GM23338 (cell line): ENCODE data around the gene GPNMB. TPM values are rescaled to one million over a fixed set of nuclear protein-coding genes. Genes with fewer than 3 reads are reported as not detected.

ENCODE experiments used
- ATAC-seq: fragments of 200-7000 bp; cut with Tn5 transposase; 3 replicates; pipeline ENCODE4 v1.9.1; 2020
- DNase-seq: peaks from one replicate; pipeline ENCODE4 v3.0.0-alpha.2; 2015; ENCODE audit warnings: low spot score
- H2AFZ ChIP-seq: fragments of 200-600 bp; sonication (generic); 2 replicates; pipeline ENCODE4 v1.8.0; 2016; ENCODE audit warnings: antibody characterized with exemption, mild to moderate bottlenecking, moderate library complexity
- H3F3A ChIP-seq: fragments of 200-600 bp; sonication (generic); replicated peaks from 2 replicates; pipeline ENCODE4 v1.8.0; 2017; ENCODE audit warnings: antibody characterized with exemption, mixed run types, low read depth
- H3K27ac ChIP-seq: fragments of 200-600 bp; sonication (generic); 2 replicates; pipeline ENCODE4 v1.6.1; 2016; ENCODE audit warnings: low read depth
- H3K27me3 ChIP-seq: fragments of 200-600 bp; sonication (generic); 2 replicates; pipeline ENCODE4 v1.8.0; 2016; ENCODE audit warnings: mild to moderate bottlenecking, mixed run types, moderate library complexity; ENCODE audit not compliant: insufficient read depth
- H3K36me3 ChIP-seq: fragments of 200-600 bp; sonication (generic); 2 replicates; pipeline ENCODE4 v1.8.0; 2016; ENCODE audit warnings: mild to moderate bottlenecking; ENCODE audit not compliant: insufficient read depth
- H3K4me1 ChIP-seq: fragments of 200-600 bp; sonication (generic); 2 replicates; pipeline ENCODE4 v1.8.0; 2016; ENCODE audit warnings: mild to moderate bottlenecking, moderate library complexity; ENCODE audit not compliant: insufficient read depth
- H3K4me2 ChIP-seq: fragments of 200-600 bp; sonication (generic); 2 replicates; pipeline ENCODE4 v1.7.1; 2017; ENCODE audit warnings: mixed run types
- H3K4me3 ChIP-seq: fragments of 200-600 bp; sonication (generic); 2 replicates; pipeline ENCODE4 v1.6.1; 2016; ENCODE audit warnings: mixed run types
- H3K79me2 ChIP-seq: fragments of 200-600 bp; sonication (generic); replicated peaks from 2 replicates; pipeline ENCODE4 v1.8.0; 2017; ENCODE audit warnings: mild to moderate bottlenecking; ENCODE audit not compliant: insufficient read depth
- H3K9me2 ChIP-seq: fragments of 200-600 bp; sonication (generic); 2 replicates; pipeline ENCODE4 v1.8.0; 2017; ENCODE audit not compliant: insufficient read depth
- H4K20me1 ChIP-seq: fragments of 200-600 bp; sonication (generic); replicated peaks from 2 replicates; pipeline ENCODE4 v1.8.0; 2017; ENCODE audit warnings: mild to moderate bottlenecking; ENCODE audit not compliant: insufficient read depth
- H3K27ac Mint-ChIP-seq: 2 replicates; pipeline ENCODE4 v1.8.0; 2020; ENCODE audit warnings: inconsistent platforms, mild to moderate bottlenecking, moderate library complexity, mixed read lengths
- H3K27me3 Mint-ChIP-seq: 3 replicates; pipeline ENCODE4 v1.8.0; 2022; ENCODE audit warnings: low read depth, mild to moderate bottlenecking, moderate library complexity, mixed read lengths, inconsistent platforms; ENCODE audit not compliant: insufficient read depth, poor library complexity
- H3K36me3 Mint-ChIP-seq: 3 replicates; pipeline ENCODE4 v1.8.0; 2021; ENCODE audit warnings: low read depth, mild to moderate bottlenecking, inconsistent platforms, moderate library complexity, mixed read lengths
- H3K4me1 Mint-ChIP-seq: 3 replicates; pipeline ENCODE4 v1.8.0; 2020; ENCODE audit warnings: mild to moderate bottlenecking, inconsistent platforms, mixed read lengths
- H3K4me3 Mint-ChIP-seq: 3 replicates; pipeline ENCODE4 v1.8.0; 2021; ENCODE audit warnings: moderate library complexity, mild to moderate bottlenecking, inconsistent platforms, mixed read lengths
- H3K9me3 Mint-ChIP-seq: 3 replicates; pipeline ENCODE4 v1.8.0; 2020; ENCODE audit warnings: moderate library complexity, mild to moderate bottlenecking, inconsistent platforms, mixed read lengths
- CREB1 ChIP-seq: fragments of 250-450 bp; sonication (Bioruptor Pico); IDR thresholded peaks from 2 replicates; pipeline ENCODE4 v1.5.0; 2020; ENCODE audit warnings: low read depth, mild to moderate bottlenecking, moderate library complexity
- CTCF ChIP-seq, 2 experiments: fragments of 200-600 bp in 1 of 2; sonication (generic) in 1 of 2; conservative IDR thresholded peaks; 2 replicates each; pipeline versions ENCODE4 v1.5.1 to v1.6.1; 2016 to 2017; ENCODE audit warnings: antibody characterized with exemption in 2 of 2, low read depth in 2 of 2, mild to moderate bottlenecking in 2 of 2, moderate library complexity in 1 of 2
- ETS1 ChIP-seq: IDR thresholded peaks from 2 replicates; pipeline ENCODE4 v1.6.1; 2016; ENCODE audit warnings: antibody characterized with exemption
- EZH2 ChIP-seq: fragments of 200-600 bp; sonication (generic); IDR thresholded peaks from one replicate; pipeline ENCODE4 v1.8.0; 2017; ENCODE audit warnings: antibody characterized with exemption, mild to moderate bottlenecking, low read depth; ENCODE audit not compliant: unreplicated experiment
- EZH2phosphoT487 ChIP-seq: fragments of 200-600 bp; sonication (generic); IDR thresholded peaks from one replicate; pipeline ENCODE4 v1.8.1; 2018; ENCODE audit warnings: antibody characterized with exemption; ENCODE audit not compliant: unreplicated experiment
- JUNB ChIP-seq: IDR thresholded peaks from one replicate; pipeline ENCODE4 v1.6.1; 2016; ENCODE audit warnings: antibody characterized with exemption; ENCODE audit not compliant: unreplicated experiment
- NANOG ChIP-seq: IDR thresholded peaks from 2 replicates; pipeline ENCODE4 v1.6.1; 2016; ENCODE audit warnings: antibody characterized with exemption, borderline replicate concordance
- POLR2AphosphoS5 ChIP-seq: IDR thresholded peaks from 2 replicates; pipeline ENCODE4 v1.6.1; 2016; ENCODE audit warnings: antibody characterized with exemption, low read depth
- REST ChIP-seq: IDR thresholded peaks from one replicate; pipeline ENCODE4 v1.6.1; 2018; ENCODE audit warnings: antibody characterized with exemption; ENCODE audit not compliant: unreplicated experiment
- STAT1 ChIP-seq: IDR thresholded peaks from one replicate; pipeline ENCODE4 v1.6.1; 2016; ENCODE audit warnings: antibody characterized with exemption; ENCODE audit not compliant: unreplicated experiment
- ZNF114 ChIP-seq: fragments of 250-450 bp; sonication (Bioruptor Pico); IDR thresholded peaks from 2 replicates; pipeline ENCODE4 v1.5.0; 2020; ENCODE audit warnings: mild to moderate bottlenecking, moderate library complexity
- ZNF331 ChIP-seq: fragments of 250-450 bp; sonication (Bioruptor Pico); IDR thresholded peaks from 2 replicates; pipeline ENCODE4 v1.5.0; 2020; ENCODE audit warnings: low read depth, mild to moderate bottlenecking, moderate library complexity
- ZNF462 ChIP-seq: fragments of 250-450 bp; sonication (Bioruptor Pico); IDR thresholded peaks from 2 replicates; pipeline ENCODE4 v1.5.0; 2020; ENCODE audit warnings: mild to moderate bottlenecking, moderate library complexity
- polyA plus RNA-seq: library from polyadenylated mRNA; unstranded; fragments of >200 nt; fragmentation: Nextera tagmentation; extraction: Ambion mirVana; gene quantifications from 2 replicates; pipeline ENCODE4 v1.2.1, GENCODE V29; 2016
- total RNA-seq: library from RNA; depleted of rRNA; stranded (reverse); fragments of >200 nt; shearing (Covaris generic); gene quantifications from 2 replicates; pipeline ENCODE4 v1.2.3, GENCODE V29; 2014

The GPNMB gene
- total and polyA plus RNA-seq, 2 experiments from 2014 or later, result 0.76 to 1.2 TPM

GRCh38 chr7:23285657-23286646, 39.4 kb downstream of the GPNMB start:
- TF ChIP-seq POLR2AphosphoS5, result no peak
- TF ChIP-seq ETS1, result no peak
- TF ChIP-seq EZH2phosphoT487, result no peak
- TF ChIP-seq EZH2, result no peak
- no peak for TF ChIP-seq REST
- no peak for TF ChIP-seq STAT1
- TF ChIP-seq ZNF114 (CRISPR knock-in tag), result no peak
- TF ChIP-seq ZNF331 (CRISPR knock-in tag), result no peak
- TF ChIP-seq NANOG, result no peak
- no peak for TF ChIP-seq CREB1 (CRISPR knock-in tag)
- no peak for TF ChIP-seq JUNB
- TF ChIP-seq CTCF (conservative IDR thresholded peaks at IDR 0.05; ENCODE audit: low read depth in 2 of 2), result no peak
- TF ChIP-seq ZNF462 (CRISPR knock-in tag), result no peak
- DNase-seq, result peak; percentile 41
- no peak overlapping the region for H3K27ac Mint-ChIP-seq
- Histone ChIP-seq H3K4me3 (no peak overlapping the region), H2AFZ (peak overlapping the region; percentile 75; the same call in 1 of the 2 replicates), H3K36me3 (no peaks in the 10 kb centered on the region), H3K4me2 (no peak overlapping the region), H3K4me1 (no peaks in the 10 kb centered on the region), H3F3A (no peaks in the 10 kb centered on the region), H4K20me1 (no peaks in the 10 kb centered on the region), H3K27ac (no peak overlapping the region), H3K9me2 (no peaks in the 10 kb centered on the region), H3K79me2 (no peaks in the 10 kb centered on the region), H3K27me3 (no peaks in the 10 kb centered on the region)
- ATAC-seq, result no peak; the same call in 2 of the 3 replicates
- H3K4me1 Mint-ChIP-seq, result peaks cover 4% of the 10 kb centered on the region; the same call in 2 of the 3 replicates
- no peaks in the 10 kb centered on the region for H3K27me3 Mint-ChIP-seq
- H3K4me3 Mint-ChIP-seq, result no peak overlapping the region
- no peaks in the 10 kb centered on the region for H3K36me3 Mint-ChIP-seq
- no peaks in the 10 kb centered on the region for H3K9me3 Mint-ChIP-seq
